ENCODE data around the gene CDC45.
"Not testable (repeated sequence)": the region's sequence is repeated elsewhere in the genome, so short reads cannot be mapped to it uniquely, and the experiment has no call there.

The CDC45 gene, protein sequence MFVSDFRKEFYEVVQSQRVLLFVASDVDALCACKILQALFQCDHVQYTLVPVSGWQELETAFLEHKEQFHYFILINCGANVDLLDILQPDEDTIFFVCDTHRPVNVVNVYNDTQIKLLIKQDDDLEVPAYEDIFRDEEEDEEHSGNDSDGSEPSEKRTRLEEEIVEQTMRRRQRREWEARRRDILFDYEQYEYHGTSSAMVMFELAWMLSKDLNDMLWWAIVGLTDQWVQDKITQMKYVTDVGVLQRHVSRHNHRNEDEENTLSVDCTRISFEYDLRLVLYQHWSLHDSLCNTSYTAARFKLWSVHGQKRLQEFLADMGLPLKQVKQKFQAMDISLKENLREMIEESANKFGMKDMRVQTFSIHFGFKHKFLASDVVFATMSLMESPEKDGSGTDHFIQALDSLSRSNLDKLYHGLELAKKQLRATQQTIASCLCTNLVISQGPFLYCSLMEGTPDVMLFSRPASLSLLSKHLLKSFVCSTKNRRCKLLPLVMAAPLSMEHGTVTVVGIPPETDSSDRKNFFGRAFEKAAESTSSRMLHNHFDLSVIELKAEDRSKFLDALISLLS

DNA sequence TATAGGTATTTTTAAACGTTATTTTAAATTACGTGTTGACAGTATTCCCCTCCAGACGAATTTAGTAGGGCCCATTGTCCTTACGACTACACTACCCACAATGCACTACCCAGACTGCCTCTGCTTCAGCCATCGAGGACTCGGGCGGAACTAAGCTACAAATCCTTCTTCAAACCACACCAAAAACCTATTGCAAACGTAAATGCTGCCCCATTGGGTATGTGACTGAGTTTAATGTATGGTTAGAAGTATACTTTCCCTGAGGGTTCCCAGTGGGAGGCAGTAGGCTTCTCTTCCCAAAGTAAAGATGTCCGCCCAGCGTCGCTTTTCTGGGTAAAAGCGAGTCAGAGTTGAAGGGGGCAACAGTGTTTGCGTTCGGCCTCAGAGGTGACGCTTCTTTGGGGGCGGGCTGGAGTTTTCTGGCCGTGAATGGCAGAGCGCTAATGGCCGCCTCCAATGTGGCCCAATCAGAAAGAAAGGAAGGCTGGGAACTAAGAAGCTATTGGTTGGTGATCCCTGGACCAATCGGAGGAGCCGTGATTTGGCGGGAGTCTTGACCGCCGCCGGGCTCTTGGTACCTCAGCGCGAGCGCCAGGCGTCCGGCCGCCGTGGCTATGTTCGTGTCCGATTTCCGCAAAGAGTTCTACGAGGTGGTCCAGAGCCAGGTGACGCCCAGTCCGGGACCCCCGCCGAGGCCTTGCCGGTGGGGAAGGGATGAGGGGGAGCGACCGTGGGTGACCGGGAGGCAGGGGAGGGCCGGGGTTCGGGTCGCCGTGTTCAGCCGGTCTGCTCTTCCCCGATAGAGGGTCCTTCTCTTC is at the start of gene CDC45:
Gene CDC45 (plus strand): TSS at position 566 of the 818 bp plus-strand sequence. CDS start 49 bp downstream, at position 615.
- Histone ChIP-seq H3K27me3 (ENCODE audit: control insufficient read depth, insufficient read depth, low read length) (no peaks in the 10 kb centered on the region), H3K4me3 (ENCODE audit: low read length) (peak within 1 kb of the TSS; percentile 90), H3K27ac (ENCODE audit: low read length) (no peak within 1 kb of the TSS), H3K9me3 (ENCODE audit: control insufficient read depth, insufficient read depth, low read length) (no peaks in the 10 kb centered on the region; the same call in 1 of the 2 replicates), H3K4me1 (ENCODE audit: control insufficient read depth, insufficient read depth, low read length) (no peaks in the 10 kb centered on the region), H3K36me3 (ENCODE audit: control insufficient read depth, insufficient read depth, low read length) (peaks cover 10% of the 10 kb centered on the region)
- DNase-seq (ENCODE audit: low read depth, low spot score): peak; percentile 96
- no CpG with 5 or more reads among the region's 50 CpGs for WGBS (ENCODE audit: insufficient coverage, insufficient read length)

DNA sequence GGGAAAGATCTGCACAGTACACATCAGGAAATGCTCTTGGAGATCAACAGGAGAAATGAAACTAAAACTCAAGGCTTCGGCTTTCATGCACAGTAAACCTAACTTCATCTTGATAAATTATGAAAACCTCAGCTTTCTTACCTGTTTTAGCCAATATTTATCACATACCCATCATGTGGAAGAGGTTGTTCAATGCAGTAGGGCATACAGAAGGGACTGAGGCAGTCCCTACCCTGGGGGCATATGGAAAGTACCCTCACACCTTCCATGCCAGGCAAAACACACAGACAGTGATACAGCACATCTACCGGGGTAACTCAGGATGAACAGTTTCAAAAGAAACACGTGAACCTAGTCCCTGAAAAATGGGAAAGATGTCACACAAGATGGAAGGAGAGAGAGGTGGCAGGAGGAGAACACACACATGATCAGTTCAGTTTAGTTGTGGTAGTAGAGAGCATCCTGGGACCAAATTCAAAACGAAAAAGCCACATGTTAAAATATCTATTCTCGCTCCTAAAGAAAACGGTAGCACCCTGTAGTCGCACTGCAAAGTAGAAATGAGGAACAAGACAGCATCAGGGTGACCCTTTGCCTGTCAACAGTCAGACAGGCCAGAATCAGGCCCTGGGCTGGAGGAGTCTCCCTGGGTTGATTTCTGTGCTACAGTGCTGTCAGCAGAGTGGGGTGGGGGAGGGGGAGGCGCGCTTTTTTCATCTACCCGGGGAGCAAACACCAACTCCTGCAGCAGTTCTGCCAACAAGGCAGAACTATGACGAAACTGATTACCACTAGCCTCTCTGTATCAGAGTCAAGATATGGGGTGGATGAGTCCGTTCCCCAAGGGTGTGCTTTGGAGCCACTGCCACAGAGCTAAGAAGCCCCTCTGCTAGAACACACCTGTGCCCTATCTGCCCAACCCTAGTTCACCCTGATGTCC is 49.5 kb upstream of the CDC45 start:
- H3K36me3 ChIP-seq (ENCODE audit: control insufficient read depth, insufficient read depth, low read length): no peaks in the 10 kb centered on the region
- DNase-seq (ENCODE audit: low read depth, low spot score): no peak

DNA sequence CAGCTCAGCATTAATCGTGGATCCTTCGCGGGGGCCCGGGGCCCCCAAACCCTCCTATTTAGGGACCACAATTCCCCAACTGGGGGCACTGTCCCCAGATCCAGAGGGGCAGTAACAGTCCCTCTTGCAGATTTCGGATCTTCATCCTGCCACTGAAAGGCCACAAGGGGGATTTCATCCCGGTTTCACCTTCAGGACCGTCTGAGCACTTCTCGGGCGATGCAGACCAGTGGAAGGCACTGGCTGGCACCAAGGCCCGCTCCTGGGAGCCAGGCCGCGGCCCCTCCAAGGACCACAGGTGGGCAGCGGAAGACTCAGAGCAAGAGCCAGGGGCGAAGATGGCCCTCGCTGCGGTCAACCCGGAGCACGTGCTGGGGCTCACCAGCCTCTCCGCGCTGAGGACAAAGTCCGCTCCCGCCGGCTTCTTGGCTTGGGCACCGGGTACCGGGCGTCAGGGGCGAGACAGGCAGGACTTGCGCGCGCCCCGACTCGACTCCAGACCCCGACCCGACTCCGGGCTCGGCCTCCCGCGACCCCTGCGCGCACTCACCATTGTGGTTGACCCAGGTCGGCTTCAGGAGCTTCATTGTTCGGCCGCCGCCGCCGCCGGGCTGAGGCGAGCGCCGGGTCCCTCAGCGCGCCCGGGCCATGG is 48.7 kb upstream of the CDC45 start:
- no CpG with 5 or more reads among the region's 53 CpGs for WGBS (ENCODE audit: insufficient coverage, insufficient read length)
- no peaks in the 10 kb centered on the region for H3K27me3 ChIP-seq (ENCODE audit: control insufficient read depth, insufficient read depth, low read length)
- H3K4me3 ChIP-seq (ENCODE audit: low read length): peak overlapping the region; percentile 51
- no peak overlapping the region for H3K27ac ChIP-seq (ENCODE audit: low read length)
- H3K9me3 ChIP-seq (ENCODE audit: control insufficient read depth, insufficient read depth, low read length): no peaks in the 10 kb centered on the region
- no peaks in the 10 kb centered on the region for H3K4me1 ChIP-seq (ENCODE audit: control insufficient read depth, insufficient read depth, low read length)
- no peak for DNase-seq (ENCODE audit: low read depth, low spot score)
- peaks cover 2% of the 10 kb centered on the region; the same call in 1 of the 2 replicates for H3K36me3 ChIP-seq (ENCODE audit: control insufficient read depth, insufficient read depth, low read length)

More for the DNA sequence above, 49.5 kb upstream of the CDC45 start:
- Histone ChIP-seq H3K27ac (ENCODE audit: low read length) (no peak overlapping the region), H3K4me1 (ENCODE audit: control insufficient read depth, insufficient read depth, low read length) (no peaks in the 10 kb centered on the region), H3K4me3 (ENCODE audit: low read length) (peak overlapping the region; percentile 51; the same call in 1 of the 2 replicates), H3K27me3 (ENCODE audit: control insufficient read depth, insufficient read depth, low read length) (no peaks in the 10 kb centered on the region), H3K9me3 (ENCODE audit: control insufficient read depth, insufficient read depth, low read length) (no peaks in the 10 kb centered on the region)
- WGBS (ENCODE audit: insufficient coverage, insufficient read length): no CpG with 5 or more reads among the region's 12 CpGs

DNA sequence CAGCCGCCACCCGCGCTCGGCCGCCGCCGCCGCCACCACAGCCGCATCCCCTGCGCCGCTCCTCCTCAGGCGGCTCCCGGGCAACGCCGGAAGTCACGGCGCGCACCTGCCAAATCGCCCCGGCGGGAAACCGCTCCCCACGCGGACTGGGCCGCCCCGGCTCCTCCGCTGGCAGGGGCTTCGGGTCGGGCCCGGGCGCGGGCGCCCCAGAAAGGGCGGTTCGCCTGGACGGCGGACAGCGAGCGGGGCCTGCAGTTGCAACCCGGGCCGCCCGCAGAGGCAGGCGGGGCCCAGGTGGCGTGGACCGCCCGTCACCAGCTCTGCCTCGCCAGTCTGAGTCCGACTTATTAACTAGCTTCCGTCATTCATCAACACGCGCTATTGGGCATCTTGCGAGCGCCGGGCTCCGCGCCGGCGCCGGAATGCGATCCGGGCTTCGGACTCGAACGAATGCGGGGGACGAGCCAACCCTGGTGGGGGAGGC is 48.0 kb upstream of the CDC45 start, which contains the start of gene HIRA:
Gene HIRA (minus strand): TSS at position 85 of the 484 bp plus-strand sequence. CDS start 257 bp downstream, outside the sequence.
- Histone ChIP-seq H3K4me3 (ENCODE audit: low read length) (peak within 1 kb of the TSS; percentile 51), H3K27ac (ENCODE audit: low read length) (no peak within 1 kb of the TSS), H3K4me1 (ENCODE audit: control insufficient read depth, insufficient read depth, low read length) (no peaks in the 10 kb centered on the region), H3K36me3 (ENCODE audit: control insufficient read depth, insufficient read depth, low read length) (peaks cover 2% of the 10 kb centered on the region; the same call in 1 of the 2 replicates), H3K9me3 (ENCODE audit: control insufficient read depth, insufficient read depth, low read length) (no peaks in the 10 kb centered on the region), H3K27me3 (ENCODE audit: control insufficient read depth, insufficient read depth, low read length) (no peaks in the 10 kb centered on the region)
- no peak for DNase-seq (ENCODE audit: low read depth, low spot score)
- WGBS (ENCODE audit: insufficient coverage, insufficient read length): no CpG with 5 or more reads among the region's 66 CpGs

DNA sequence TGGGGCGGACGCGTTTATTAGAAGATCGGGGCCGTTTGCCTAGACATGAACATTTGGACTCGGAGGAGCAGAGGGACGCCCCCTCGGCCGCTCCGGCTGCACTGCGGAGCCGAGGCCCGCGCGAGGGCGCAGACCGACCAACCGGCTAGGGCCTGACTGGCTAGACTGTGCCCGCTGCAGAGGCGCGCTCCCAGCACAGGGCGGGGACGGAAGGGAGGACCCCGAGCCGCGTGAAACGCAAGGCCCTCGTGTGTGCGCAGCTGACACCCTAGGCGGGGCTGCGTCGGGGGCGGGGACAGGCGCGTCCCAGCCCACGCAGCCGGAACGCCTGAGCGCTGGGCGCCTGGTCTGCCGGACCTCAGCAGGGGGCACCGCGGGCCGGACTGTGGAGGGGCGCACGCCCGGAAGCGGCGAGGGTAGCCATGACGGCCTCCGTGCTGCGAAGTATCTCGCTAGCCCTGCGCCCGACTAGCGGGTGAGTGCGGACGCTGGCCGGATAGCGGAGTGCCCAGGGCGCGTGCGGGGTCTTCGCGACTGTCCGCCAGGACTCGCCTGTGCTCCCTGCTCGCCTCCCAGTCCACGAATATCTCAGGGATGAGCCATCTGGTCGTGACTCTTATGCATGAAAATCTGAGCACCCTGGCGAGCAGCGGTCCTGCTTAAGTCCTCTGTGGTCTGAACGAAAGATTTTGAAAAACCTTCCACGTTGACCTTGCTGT is 47.4 kb upstream of the CDC45 start, which contains the start of gene MRPL40:
Gene MRPL40 (plus strand): TSS at position 413 of the 719 bp plus-strand sequence. CDS start 10 bp downstream, at position 423.
- H3K36me3 ChIP-seq (ENCODE audit: control insufficient read depth, insufficient read depth, low read length): peaks cover 2% of the 10 kb centered on the region; the same call in 1 of the 2 replicates
- no peaks in the 10 kb centered on the region for H3K27me3 ChIP-seq (ENCODE audit: control insufficient read depth, insufficient read depth, low read length)
- H3K9me3 ChIP-seq (ENCODE audit: control insufficient read depth, insufficient read depth, low read length): no peaks in the 10 kb centered on the region
- DNase-seq (ENCODE audit: low read depth, low spot score): peak; percentile 55
- WGBS (ENCODE audit: insufficient coverage, insufficient read length): no CpG with 5 or more reads among the region's 74 CpGs
- peak within 1 kb of the TSS; percentile 51; the same call in 1 of the 2 replicates for H3K4me3 ChIP-seq (ENCODE audit: low read length)
- no peak within 1 kb of the TSS for H3K27ac ChIP-seq (ENCODE audit: low read length)
- H3K4me1 ChIP-seq (ENCODE audit: control insufficient read depth, insufficient read depth, low read length): no peaks in the 10 kb centered on the region

DNA sequence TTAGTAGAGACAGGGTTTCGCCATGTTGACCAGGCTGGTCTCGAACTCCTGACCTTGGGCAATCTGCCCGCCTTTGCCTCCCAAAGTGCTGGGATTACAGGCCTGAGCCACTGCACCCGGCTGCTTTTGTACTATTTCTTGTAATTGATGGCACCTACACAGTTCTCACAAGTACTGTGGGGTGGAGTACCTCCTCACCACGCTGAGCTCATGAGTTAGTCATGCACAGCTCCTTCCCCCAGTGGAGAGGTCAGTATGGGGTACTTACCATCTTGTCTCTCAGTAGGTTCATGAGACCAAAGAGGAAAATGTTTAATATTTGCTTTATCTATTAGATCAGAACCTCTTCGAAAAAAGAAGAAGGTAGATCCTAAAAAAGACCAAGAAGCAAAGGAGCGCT is 45.3 kb upstream of the CDC45 start:
- peaks cover 2% of the 10 kb centered on the region; the same call in 1 of the 2 replicates for H3K36me3 ChIP-seq (ENCODE audit: control insufficient read depth, insufficient read depth, low read length)
- WGBS (ENCODE audit: insufficient coverage, insufficient read length): no CpG with 5 or more reads among the region's 7 CpGs

DNA sequence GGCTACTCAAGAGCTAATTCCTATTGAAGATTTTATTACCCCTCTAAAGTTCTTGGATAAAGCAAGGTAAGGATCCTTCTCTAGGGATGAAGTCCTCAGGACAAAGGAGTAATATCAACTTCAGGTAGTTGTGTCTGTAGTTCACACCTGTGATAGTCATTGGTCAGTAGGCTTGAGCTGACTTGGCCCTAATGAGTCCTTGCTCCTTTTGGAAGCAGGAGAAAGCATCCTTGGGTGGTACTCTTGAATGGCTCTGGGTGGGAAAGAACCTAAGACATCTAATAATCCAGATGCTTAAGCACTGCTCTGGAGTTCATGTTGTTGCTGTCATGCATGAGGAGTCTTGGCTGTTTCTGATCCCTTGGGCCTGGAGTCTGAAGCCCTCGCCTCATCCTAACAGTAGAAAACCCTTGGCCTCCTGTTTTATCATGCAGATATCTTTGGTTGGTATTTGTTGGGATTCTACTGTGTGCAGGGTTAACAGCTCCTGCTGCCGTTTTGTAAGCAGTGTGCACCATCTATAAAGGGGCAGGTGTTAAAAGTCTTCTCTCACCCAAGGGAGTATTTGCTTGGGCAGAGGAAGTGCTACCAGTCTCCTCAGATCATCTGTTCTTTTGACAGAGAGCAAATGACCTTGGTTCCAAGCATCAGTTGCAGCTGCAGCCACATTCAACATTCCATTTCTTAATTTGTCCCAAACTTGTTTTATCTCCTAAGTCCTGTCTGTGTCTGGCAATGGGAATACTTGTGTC is 44.7 kb upstream of the CDC45 start:
- no peaks in the 10 kb centered on the region for H3K4me1 ChIP-seq (ENCODE audit: control insufficient read depth, insufficient read depth, low read length)
- no peaks in the 10 kb centered on the region for H3K9me3 ChIP-seq (ENCODE audit: control insufficient read depth, insufficient read depth, low read length)
- H3K27ac ChIP-seq (ENCODE audit: low read length): no peak overlapping the region
- H3K4me3 ChIP-seq (ENCODE audit: low read length): no peak overlapping the region
- peaks cover 2% of the 10 kb centered on the region; the same call in 1 of the 2 replicates for H3K36me3 ChIP-seq (ENCODE audit: control insufficient read depth, insufficient read depth, low read length)
- H3K27me3 ChIP-seq (ENCODE audit: control insufficient read depth, insufficient read depth, low read length): no peaks in the 10 kb centered on the region
- no peak for DNase-seq (ENCODE audit: low read depth, low spot score)
- WGBS (ENCODE audit: insufficient coverage, insufficient read length): no CpG with 5 or more reads among the region's 2 CpGs

More for the DNA sequence above, 45.3 kb upstream of the CDC45 start:
- DNase-seq (ENCODE audit: low read depth, low spot score): no peak
- Histone ChIP-seq H3K4me1 (ENCODE audit: control insufficient read depth, insufficient read depth, low read length) (no peaks in the 10 kb centered on the region), H3K27me3 (ENCODE audit: control insufficient read depth, insufficient read depth, low read length) (no peaks in the 10 kb centered on the region), H3K9me3 (ENCODE audit: control insufficient read depth, insufficient read depth, low read length) (no peaks in the 10 kb centered on the region), H3K4me3 (ENCODE audit: low read length) (no peak overlapping the region), H3K27ac (ENCODE audit: low read length) (no peak overlapping the region)

DNA sequence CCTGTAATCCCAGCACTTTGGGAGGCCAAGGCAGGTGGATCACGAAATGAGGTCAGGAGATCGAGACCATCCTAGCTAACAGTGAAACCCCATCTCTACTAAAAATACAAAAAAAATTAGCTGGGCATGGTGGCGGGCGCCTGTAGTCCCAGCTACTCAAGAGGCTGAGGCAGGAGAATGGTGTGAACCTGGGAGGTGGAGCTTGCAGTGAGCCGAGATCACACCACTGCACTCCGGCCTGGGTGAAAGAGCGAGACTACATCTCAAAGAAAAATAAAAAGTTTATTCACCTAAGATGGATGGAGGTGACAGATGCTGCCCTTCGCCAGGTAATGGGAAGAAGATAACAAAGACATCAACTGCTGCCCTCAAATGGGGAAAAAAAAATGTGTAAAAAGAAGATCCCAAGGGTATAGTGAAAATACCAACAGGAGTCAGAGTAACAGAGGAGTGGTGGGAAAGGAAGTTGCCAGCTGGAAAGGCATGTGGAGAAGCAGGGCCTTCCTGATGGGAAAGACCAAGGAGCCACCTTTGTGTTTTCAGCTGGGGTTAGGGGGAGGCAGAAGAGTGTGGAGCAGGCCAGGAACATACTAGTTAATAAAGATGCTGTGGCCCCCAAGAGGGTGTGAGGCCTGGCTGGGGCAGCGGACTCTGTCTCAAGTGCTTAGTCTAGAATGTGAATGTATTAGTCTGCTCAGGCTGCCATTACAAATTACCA is 43.1 kb upstream of the CDC45 start:
- WGBS (ENCODE audit: insufficient coverage, insufficient read length): no CpG with 5 or more reads among the region's 9 CpGs
- H3K9me3 ChIP-seq (ENCODE audit: control insufficient read depth, insufficient read depth, low read length); H3K27me3 ChIP-seq (ENCODE audit: control insufficient read depth, insufficient read depth, low read length); H3K4me1 ChIP-seq (ENCODE audit: control insufficient read depth, insufficient read depth, low read length); H3K36me3 ChIP-seq (ENCODE audit: control insufficient read depth, insufficient read depth, low read length); DNase-seq (ENCODE audit: low read depth, low spot score); H3K27ac ChIP-seq (ENCODE audit: low read length); H3K4me3 ChIP-seq (ENCODE audit: low read length): not testable (repeated sequence)

All from iPS DF 6.9 (cell line).